DMS114 treated with DMSO at 0.1 percent for 48 hours (cell line): ENCODE data around the gene PSORS1C1.

Source experiments
- DNase-seq: peaks from one replicate; lab custom pipeline; 2025; ENCODE audit not compliant: unreplicated experiment; lab: John Stamatoyannopoulos, UW

PSORS1C1 gene

GRCh38 chr6:31094389-31094881 is 20.2 kb upstream of the PSORS1C1 start:
- no peak for DNase-seq

GRCh38 chr6:31096215-31096614 is 18.4 kb upstream of the PSORS1C1 start:
- no peak for DNase-seq

- no peak for DNase-seq
Measured at GRCh38 chr6:31096656-31097055, 17.9 kb upstream of the PSORS1C1 start.

- DNase-seq: no peak
Measured at GRCh38 chr6:31098449-31098938, 16.1 kb upstream of the PSORS1C1 start.

- DNase-seq: no peak
Measured at GRCh38 chr6:31103136-31103535, 11.5 kb upstream of the PSORS1C1 start.

- DNase-seq: no peak
Measured at GRCh38 chr6:31107052-31107451, 7.5 kb upstream of the PSORS1C1 start.

GRCh38 chr6:31110825-31111582 is 3.6 kb upstream of the PSORS1C1 start:
- DNase-seq: no peak

GRCh38 chr6:31111712-31112111 is 2.9 kb upstream of the PSORS1C1 start:
- no peak for DNase-seq

GRCh38 chr6:31112478-31112877 is 2.1 kb upstream of the PSORS1C1 start, which contains the start of gene C6orf15:
TSS of gene C6orf15 (minus strand) at chr6:31112575. CDS start at chr6:31112555, 20 bp downstream.
- DNase-seq: no peak

- no peak for DNase-seq
Measured at GRCh38 chr6:31113861-31114540, 599 bp upstream of the PSORS1C1 start.

- no peak for DNase-seq
Measured at GRCh38 chr6:31114970-31115849, 610 bp downstream of the PSORS1C1 start.

- DNase-seq: no peak
Measured at GRCh38 chr6:31115941-31116560, 1.5 kb downstream of the PSORS1C1 start.

- no peak for DNase-seq
Measured at GRCh38 chr6:31116661-31117385, 2.2 kb downstream of the PSORS1C1 start.

- no peak for DNase-seq
Measured at GRCh38 chr6:31118178-31118577, 3.6 kb downstream of the PSORS1C1 start.

GRCh38 chr6:31120151-31120915 is 5.7 kb downstream of the PSORS1C1 start, which contains the start of gene CDSN:
TSS of gene CDSN (minus strand) at chr6:31120446. CDS start at chr6:31120419, 27 bp downstream.
- DNase-seq: no peak

- DNase-seq: no peak
Measured at GRCh38 chr6:31121131-31121790, 6.7 kb downstream of the PSORS1C1 start.

- no peak for DNase-seq
Measured at GRCh38 chr6:31122791-31123706, 8.4 kb downstream of the PSORS1C1 start.

- no peak for DNase-seq
Measured at GRCh38 chr6:31125162-31125561, 10.6 kb downstream of the PSORS1C1 start.
